Fibroblast of lung (primary cell): ENCODE results near the gene KRT15. TPM values are rescaled to one million over a fixed set of nuclear protein-coding genes. Genes with fewer than 3 reads are reported as not detected.

ENCODE experiments used
- DNase-seq, 2 donors: peaks; one replicate each; pipeline versions ENCODE4 v3.0.0 to v3.0.0-alpha.2; 2010; ENCODE audit warnings: low read depth in 2 of 2
- H2AFZ ChIP-seq: 2 replicates; pipeline ENCODE4 v1.5.1; 2012; ENCODE audit warnings: low read length, control low read depth, inconsistent platforms
- H3K27ac ChIP-seq: 2 replicates; pipeline ENCODE4 v1.5.1; 2011; ENCODE audit warnings: low read length, control low read depth; ENCODE audit not compliant: insufficient read depth
- H3K27me3 ChIP-seq: 2 replicates; pipeline ENCODE4 v1.5.1; 2011; ENCODE audit warnings: mild to moderate bottlenecking, low read length; ENCODE audit not compliant: control insufficient read depth, insufficient read depth
- H3K36me3 ChIP-seq: 2 replicates; pipeline ENCODE4 v1.5.1; 2011; ENCODE audit warnings: low read length; ENCODE audit not compliant: control insufficient read depth, insufficient read depth
- H3K4me1 ChIP-seq: 2 replicates; pipeline ENCODE4 v1.5.1; 2011; ENCODE audit warnings: low read length; ENCODE audit not compliant: control insufficient read depth, insufficient read depth; ENCODE audit errors: extremely low read depth
- H3K4me2 ChIP-seq: 2 replicates; pipeline ENCODE4 v1.5.1; 2011; ENCODE audit warnings: low read length, control low read depth; ENCODE audit not compliant: insufficient read depth; ENCODE audit errors: extremely low read depth
- H3K4me3 ChIP-seq, 4 experiments: fragments of 200-600 bp in 1 of 4; sonication (generic) in 1 of 4; replicated peaks in 1 of 4; 2 replicates each; pipeline ENCODE4 v1.5.1; 2011 to 2016; ENCODE audit warnings: low read length in 4 of 4, low read depth in 3 of 4, mild to moderate bottlenecking in 3 of 4, control low read depth in 2 of 4, inconsistent platforms in 1 of 4, mixed read lengths in 1 of 4; ENCODE audit not compliant: insufficient read depth in 1 of 4; ENCODE audit errors: control extremely low read depth in 1 of 4
- H3K79me2 ChIP-seq: 2 replicates; pipeline ENCODE4 v1.5.1; 2012; ENCODE audit warnings: mild to moderate bottlenecking, low read length, inconsistent platforms; ENCODE audit not compliant: control insufficient read depth, insufficient read depth
- H3K9ac ChIP-seq: 2 replicates; pipeline ENCODE4 v1.5.1; 2011; ENCODE audit warnings: mild to moderate bottlenecking, low read length, control low read depth; ENCODE audit not compliant: insufficient read depth
- H3K9me3 ChIP-seq: 2 replicates; pipeline ENCODE4 v1.5.1; 2012; ENCODE audit warnings: low read depth, low read length; ENCODE audit not compliant: control insufficient read depth, insufficient read depth
- H4K20me1 ChIP-seq: 2 replicates; pipeline ENCODE4 v1.5.1; 2011; ENCODE audit warnings: low read length; ENCODE audit not compliant: control insufficient read depth, insufficient read depth; ENCODE audit errors: extremely low read depth
- EZH2 ChIP-seq: IDR thresholded peaks from 2 replicates; pipeline ENCODE4 v1.5.1; 2012; ENCODE audit warnings: low read length, control low read depth, mild to moderate bottlenecking; ENCODE audit errors: missing control alignments
- polyA plus RNA-seq, 2 donors: library from polyadenylated mRNA; depleted of rRNA in 1 of 2; stranded (reverse) in 1 of 2; unstranded in 1 of 2; fragments of >200 nt; gene quantifications; 2 replicates each; pipeline ENCODE4 v1.2.1, GENCODE V29; 2011 to 2012; ENCODE audit warnings: missing spikeins in 1 of 2
- total RNA-seq: library from RNA; depleted of rRNA; stranded (reverse); fragments of >200 nt; gene quantifications from 2 replicates; pipeline ENCODE4 v1.2.1, GENCODE V29; 2014
- TF ChIP-seq, protein P1 (sequence below), 2 donors: IDR thresholded peaks in 1 of 2; conservative IDR thresholded peaks in 1 of 2; 1 replicate in 1 of 2; 2 replicates in 1 of 2; pipeline ENCODE4 v1.5.1; 2011 to 2012; ENCODE audit warnings: low read length in 2 of 2, control low read depth in 1 of 2, inconsistent platforms in 1 of 2, low read depth in 1 of 2, mild to moderate bottlenecking in 1 of 2

KRT15 gene
- total and polyA plus RNA-seq, 2 donors (not counting 1 experiment from before 2014, with no cell fraction given), result 0.17 to 0.47 TPM

- DNase-seq, result no peak
- no peaks in the 10 kb centered on the region for H3K79me2 ChIP-seq
- no peaks in the 10 kb centered on the region for H3K9me3 ChIP-seq
- TF ChIP-seq, protein P1, sequence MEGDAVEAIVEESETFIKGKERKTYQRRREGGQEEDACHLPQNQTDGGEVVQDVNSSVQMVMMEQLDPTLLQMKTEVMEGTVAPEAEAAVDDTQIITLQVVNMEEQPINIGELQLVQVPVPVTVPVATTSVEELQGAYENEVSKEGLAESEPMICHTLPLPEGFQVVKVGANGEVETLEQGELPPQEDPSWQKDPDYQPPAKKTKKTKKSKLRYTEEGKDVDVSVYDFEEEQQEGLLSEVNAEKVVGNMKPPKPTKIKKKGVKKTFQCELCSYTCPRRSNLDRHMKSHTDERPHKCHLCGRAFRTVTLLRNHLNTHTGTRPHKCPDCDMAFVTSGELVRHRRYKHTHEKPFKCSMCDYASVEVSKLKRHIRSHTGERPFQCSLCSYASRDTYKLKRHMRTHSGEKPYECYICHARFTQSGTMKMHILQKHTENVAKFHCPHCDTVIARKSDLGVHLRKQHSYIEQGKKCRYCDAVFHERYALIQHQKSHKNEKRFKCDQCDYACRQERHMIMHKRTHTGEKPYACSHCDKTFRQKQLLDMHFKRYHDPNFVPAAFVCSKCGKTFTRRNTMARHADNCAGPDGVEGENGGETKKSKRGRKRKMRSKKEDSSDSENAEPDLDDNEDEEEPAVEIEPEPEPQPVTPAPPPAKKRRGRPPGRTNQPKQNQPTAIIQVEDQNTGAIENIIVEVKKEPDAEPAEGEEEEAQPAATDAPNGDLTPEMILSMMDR (conservative IDR thresholded peaks at IDR 0.05 in 1 of 2, IDR thresholded peaks at IDR 0.05 in 1 of 2; ENCODE audit: low read depth in 1 of 2, low read length in 2 of 2), result no peak
- no peak overlapping the region for H3K9ac ChIP-seq
- peaks cover 5% of the 10 kb centered on the region for H3K4me1 ChIP-seq
- no peaks in the 10 kb centered on the region for H4K20me1 ChIP-seq
- H3K27me3 ChIP-seq, result no peaks in the 10 kb centered on the region
- H3K4me2 ChIP-seq, result no peak overlapping the region
- H2AFZ ChIP-seq, result no peak overlapping the region
- H3K4me3 ChIP-seq, result no peak overlapping the region
- H3K27ac ChIP-seq, result no peak overlapping the region
- no peaks in the 10 kb centered on the region for H3K36me3 ChIP-seq
These were observed 14.3 kb downstream of the KRT15 start for GRCh38 chr17:41504246-41504977.

DNA sequence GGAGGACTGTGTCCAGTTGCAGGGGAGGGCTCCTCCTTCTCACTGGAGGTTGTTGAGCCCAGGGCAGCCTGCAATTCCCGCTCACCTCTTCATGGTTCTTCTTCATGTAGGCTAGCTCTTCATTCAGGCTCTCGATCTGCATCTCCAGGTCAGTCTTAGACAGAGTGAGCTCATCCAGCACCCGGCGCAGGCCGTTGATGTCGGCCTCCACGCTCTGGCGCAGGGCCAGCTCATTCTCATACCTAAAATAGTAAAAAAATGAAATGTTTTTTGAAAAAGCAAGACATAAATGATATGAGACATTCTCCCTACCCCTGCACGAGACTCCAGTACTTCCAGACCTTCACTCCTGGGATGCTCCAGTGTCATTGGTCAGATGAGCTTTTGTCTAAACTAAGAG lies 15.5 kb downstream of the KRT15 start:
- no peak overlapping the region for H3K4me3 ChIP-seq
- H4K20me1 ChIP-seq, result no peaks in the 10 kb centered on the region
- H3K27ac ChIP-seq, result no peak overlapping the region
- TF ChIP-seq EZH2, result no peak
- TF ChIP-seq, protein P1 (conservative IDR thresholded peaks at IDR 0.05 in 1 of 2, IDR thresholded peaks at IDR 0.05 in 1 of 2; ENCODE audit: low read depth in 1 of 2, low read length in 2 of 2), result no peak
- no peak for DNase-seq
- H3K9ac ChIP-seq, result no peak overlapping the region
- H3K36me3 ChIP-seq, result no peaks in the 10 kb centered on the region
- no peaks in the 10 kb centered on the region for H3K9me3 ChIP-seq
- H3K4me2 ChIP-seq, result no peak overlapping the region
- no peaks in the 10 kb centered on the region for H3K79me2 ChIP-seq
- H2AFZ ChIP-seq, result no peak overlapping the region
- no peaks in the 10 kb centered on the region for H3K27me3 ChIP-seq
- H3K4me1 ChIP-seq, result peaks cover 5% of the 10 kb centered on the region

DNA sequence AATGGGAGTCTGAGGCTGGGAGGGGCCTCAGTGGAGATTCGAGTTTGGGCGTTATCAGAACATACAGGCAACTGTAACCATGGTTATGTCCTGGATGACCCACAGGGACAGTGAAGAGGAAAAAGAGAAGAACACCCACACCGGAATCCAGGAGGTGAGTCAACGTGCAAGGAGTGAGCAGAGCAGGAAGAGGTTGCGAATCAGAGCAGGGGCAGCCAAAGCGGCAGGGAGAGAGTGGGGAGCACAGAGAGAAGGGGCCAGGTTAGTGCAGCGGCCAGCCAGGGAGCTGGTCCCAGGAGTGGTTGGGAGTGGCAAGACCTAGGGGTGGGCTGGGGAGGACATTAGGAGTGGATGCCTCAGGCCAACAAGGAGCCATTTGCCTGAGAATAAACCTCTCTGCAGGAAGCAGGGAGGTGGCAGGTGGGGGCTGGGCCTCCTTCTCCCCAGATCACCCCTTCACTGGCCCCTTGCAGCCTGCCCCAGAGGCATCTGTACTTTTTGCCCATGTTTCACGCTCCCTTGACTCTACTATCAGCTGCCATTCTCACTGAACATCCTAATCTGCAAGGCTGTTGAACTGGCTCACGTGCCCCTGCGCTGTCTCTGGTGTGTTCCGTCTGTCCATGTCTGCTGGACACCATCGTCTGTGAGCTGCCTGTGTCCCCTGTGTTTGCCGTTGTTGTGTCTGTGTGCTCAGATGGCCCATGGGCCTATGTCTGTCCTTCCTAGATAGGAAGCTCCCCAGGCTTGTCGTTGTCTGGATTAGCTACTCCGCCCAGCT lies 18.4 kb downstream of the KRT15 start:
- Histone ChIP-seq H4K20me1 (no peaks in the 10 kb centered on the region), H3K36me3 (no peaks in the 10 kb centered on the region), H3K4me3 (no peak overlapping the region), H2AFZ (no peak overlapping the region), H3K4me1 (peaks cover 9% of the 10 kb centered on the region), H3K27me3 (no peaks in the 10 kb centered on the region), H3K27ac (no peak overlapping the region), H3K4me2 (no peak overlapping the region), H3K9me3 (no peaks in the 10 kb centered on the region), H3K79me2 (no peaks in the 10 kb centered on the region), H3K9ac (no peak overlapping the region)
- DNase-seq, result peak in 1 of 2 donors; percentile 60
- TF ChIP-seq, protein P1 (conservative IDR thresholded peaks at IDR 0.05 in 1 of 2, IDR thresholded peaks at IDR 0.05 in 1 of 2; ENCODE audit: low read depth in 1 of 2, low read length in 2 of 2), result no peak
- no peak for TF ChIP-seq EZH2
